H9 (cell line): ENCODE data around the gene KIF9. TPM values are rescaled to one million over a fixed set of nuclear protein-coding genes. Genes with fewer than 3 reads are reported as not detected.

Experiments used
- DNase-seq: peaks from one replicate; pipeline ENCODE4 v3.0.0-alpha.2; 2017
- H2AFZ ChIP-seq: one replicate; pipeline ENCODE4 v1.6.1; 2013; ENCODE audit warnings: mild to moderate bottlenecking, low read length, control low read depth, moderate library complexity
- H2AK5ac ChIP-seq: 2 replicates; pipeline ENCODE4 v1.6.1; 2013; ENCODE audit warnings: low read length, control low read depth, mixed read lengths; ENCODE audit not compliant: insufficient read length
- H2BK120ac ChIP-seq: one replicate; pipeline ENCODE4 v1.6.1; 2013; ENCODE audit warnings: low read depth, mild to moderate bottlenecking, low read length, control low read depth, inconsistent platforms; ENCODE audit not compliant: poor library complexity, severe bottlenecking
- H2BK12ac ChIP-seq: 2 replicates; pipeline ENCODE4 v1.6.1; 2013; ENCODE audit warnings: low read length, control low read depth, mixed read lengths, low read depth; ENCODE audit not compliant: insufficient read length
- H2BK15ac ChIP-seq: 2 replicates; pipeline ENCODE4 v1.6.1; 2013; ENCODE audit warnings: low read depth, low read length, control low read depth
- H2BK20ac ChIP-seq: one replicate; pipeline ENCODE4 v1.6.1; 2013; ENCODE audit warnings: low read depth, mild to moderate bottlenecking, low read length, control low read depth, inconsistent platforms; ENCODE audit not compliant: poor library complexity, severe bottlenecking
- H2BK5ac ChIP-seq: 2 replicates; pipeline ENCODE4 v1.6.1; 2013; ENCODE audit warnings: low read length, control low read depth, mixed read lengths; ENCODE audit not compliant: insufficient read length
- H3K14ac ChIP-seq: 2 replicates; pipeline ENCODE4 v1.6.1; 2013; ENCODE audit warnings: low read length, control low read depth; ENCODE audit not compliant: insufficient read depth
- H3K18ac ChIP-seq: 2 replicates; pipeline ENCODE4 v1.6.1; 2013; ENCODE audit warnings: low read depth, mild to moderate bottlenecking, mixed read lengths, low read length, control low read depth; ENCODE audit not compliant: insufficient read length
- H3K23ac ChIP-seq: 2 replicates; pipeline ENCODE4 v1.6.1; 2013; ENCODE audit warnings: low read length, control low read depth, mixed read lengths, low read depth; ENCODE audit not compliant: insufficient read length
- H3K23me2 ChIP-seq: 2 replicates; pipeline ENCODE4 v1.6.1; 2013; ENCODE audit warnings: low read depth, mild to moderate bottlenecking, mixed read lengths, low read length, control low read depth; ENCODE audit not compliant: insufficient read length, poor library complexity, severe bottlenecking
- H3K27ac ChIP-seq: 2 replicates; pipeline ENCODE4 v1.5.1; 2013; ENCODE audit warnings: low read length, control low read depth, mixed read lengths, low read depth; ENCODE audit not compliant: insufficient read length
- H3K27me3 ChIP-seq: 2 replicates; pipeline ENCODE4 v1.6.1; 2013; ENCODE audit warnings: low read length, control low read depth, inconsistent platforms; ENCODE audit not compliant: insufficient read depth
- H3K4ac ChIP-seq: 2 replicates; pipeline ENCODE4 v1.6.1; 2013; ENCODE audit warnings: low read depth, mild to moderate bottlenecking, control low read depth, inconsistent platforms, low read length, moderate library complexity
- H3K4me1 ChIP-seq: 2 replicates; pipeline ENCODE4 v1.6.1; 2013; ENCODE audit warnings: low read length, control low read depth, inconsistent platforms; ENCODE audit not compliant: insufficient read depth
- H3K4me2 ChIP-seq: 2 replicates; pipeline ENCODE4 v1.6.1; 2013; ENCODE audit warnings: low read length, control low read depth, mixed read lengths; ENCODE audit not compliant: insufficient read length, insufficient read depth
- H3K56ac ChIP-seq: 2 replicates; pipeline ENCODE4 v1.6.1; 2013; ENCODE audit warnings: low read depth, mild to moderate bottlenecking, mixed read lengths, low read length, control low read depth; ENCODE audit not compliant: insufficient read length
- H3K79me1 ChIP-seq: 2 replicates; pipeline ENCODE4 v1.6.1; 2013; ENCODE audit warnings: low read depth, mild to moderate bottlenecking, moderate library complexity, low read length, control low read depth, inconsistent platforms; ENCODE audit not compliant: insufficient read depth, poor library complexity, severe bottlenecking
- H3K79me2 ChIP-seq: 2 replicates; pipeline ENCODE4 v1.6.1; 2013; ENCODE audit warnings: low read length, control low read depth, inconsistent platforms; ENCODE audit not compliant: insufficient read depth
- H3K9ac ChIP-seq: 2 replicates; pipeline ENCODE4 v1.6.1; 2013; ENCODE audit warnings: low read length, control low read depth, mixed read lengths; ENCODE audit not compliant: insufficient read length; ENCODE audit errors: extremely low read depth
- H3K9me3 ChIP-seq: one replicate; pipeline ENCODE4 v1.6.1; 2013; ENCODE audit warnings: low read depth, low read length, inconsistent platforms; ENCODE audit not compliant: control insufficient read depth
- H3T11ph ChIP-seq: one replicate; pipeline ENCODE4 v1.6.1; 2013; ENCODE audit warnings: mild to moderate bottlenecking, low read length, control low read depth, inconsistent platforms
- H4K20me1 ChIP-seq: one replicate; pipeline ENCODE4 v1.6.1; 2013; ENCODE audit not compliant: control insufficient read depth, insufficient read length, insufficient read depth
- H4K5ac ChIP-seq: 2 replicates; pipeline ENCODE4 v1.6.1; 2013; ENCODE audit warnings: low read depth, mild to moderate bottlenecking, mixed read lengths, low read length, control low read depth; ENCODE audit not compliant: insufficient read length
- H4K8ac ChIP-seq: replicated peaks from 2 replicates; pipeline ENCODE4 v1.6.1; 2013; ENCODE audit warnings: low read length, control low read depth, mixed read lengths, low read depth; ENCODE audit not compliant: insufficient read length
- H4K91ac ChIP-seq: 2 replicates; pipeline ENCODE4 v1.6.1; 2013; ENCODE audit warnings: low read depth, mild to moderate bottlenecking, moderate library complexity, mixed read lengths, low read length, control low read depth; ENCODE audit not compliant: insufficient read length
- H3K27ac Mint-ChIP-seq, 3 experiments: 2 replicates in 2 of 3; 3 replicates in 1 of 3; pipeline ENCODE4 v1.8.0; 2020 to 2021; ENCODE audit warnings: mixed read lengths in 3 of 3, mild to moderate bottlenecking in 1 of 3, moderate library complexity in 1 of 3
- H3K27me3 Mint-ChIP-seq: 2 replicates; pipeline ENCODE4 v1.8.0; 2021; ENCODE audit warnings: low read depth, mild to moderate bottlenecking, moderate library complexity, mixed read lengths
- H3K36me3 Mint-ChIP-seq, 3 experiments: 2 replicates in 2 of 3; 3 replicates in 1 of 3; pipeline ENCODE4 v1.8.0; 2020 to 2021; ENCODE audit warnings: low read depth in 3 of 3, mixed read lengths in 3 of 3; ENCODE audit not compliant: insufficient read depth in 1 of 3
- H3K4me1 Mint-ChIP-seq, 2 experiments: 2 replicates each; pipeline ENCODE4 v1.8.0; 2020; ENCODE audit warnings: mixed read lengths in 2 of 2
- H3K4me3 Mint-ChIP-seq, 2 experiments: 2 replicates in 1 of 2; 3 replicates in 1 of 2; pipeline ENCODE4 v1.8.0; 2020 to 2021; ENCODE audit warnings: mild to moderate bottlenecking in 2 of 2, mixed read lengths in 2 of 2, moderate library complexity in 1 of 2
- H3K9me3 Mint-ChIP-seq, 2 experiments: 2 replicates in 1 of 2; 3 replicates in 1 of 2; pipeline ENCODE4 v1.8.0; 2020; ENCODE audit warnings: mild to moderate bottlenecking in 2 of 2, mixed read lengths in 2 of 2, moderate library complexity in 1 of 2
- WGBS: extraction: QIAGEN DNeasy Blood & Tissue Kit; methylation state at CpG from one replicate; pipeline ENCODE4 v1.1.7; 2013; ENCODE audit warnings: missing lambda C conversion rate, low lambda C conversion rate, mixed read lengths; ENCODE audit not compliant: insufficient read length; ENCODE audit errors: extremely low coverage; 5-methylcytosine and 5-hydroxymethylcytosine counted together
- total RNA-seq: library from RNA; stranded (reverse); gene quantifications from 2 replicates; pipeline ENCODE4 v1.2.1, GENCODE V29; 2021
- TF ChIP-seq, protein P1 (sequence below): fragments of 200-600 bp; sonication (generic); conservative IDR thresholded peaks from 3 replicates; pipeline ENCODE4 v1.8.0; 2021; ENCODE audit warnings: antibody characterized with exemption, mild to moderate bottlenecking

The KIF9 gene
- total RNA-seq, 1 experiment from 2014 or later: 8.4 TPM

DNA sequence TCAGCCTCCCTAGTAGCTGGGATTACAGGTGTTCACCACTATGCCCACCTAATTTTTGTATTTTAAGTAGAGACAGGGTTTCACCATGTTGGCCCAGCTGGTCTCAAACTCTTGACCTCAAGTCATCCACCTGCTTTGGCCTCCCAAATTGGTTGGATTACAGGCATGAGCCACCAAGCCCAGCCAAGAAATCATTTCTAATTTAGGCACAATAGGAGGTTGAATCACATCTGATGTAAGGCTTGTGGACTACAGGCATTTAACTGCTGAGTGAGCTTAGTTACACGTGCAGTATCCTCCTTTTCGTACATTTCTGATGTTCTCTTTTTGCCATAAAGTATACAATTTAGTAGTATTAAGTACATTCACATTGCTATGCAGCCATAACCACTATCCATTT is 87.6 kb downstream of the KIF9 start:
- no peaks in the 10 kb centered on the region for H4K20me1 ChIP-seq
- no peaks in the 10 kb centered on the region; the same call in 1 of the 2 replicates for H3K27me3 Mint-ChIP-seq
- no peaks in the 10 kb centered on the region for H3K79me1 ChIP-seq
- TF ChIP-seq, protein P1, sequence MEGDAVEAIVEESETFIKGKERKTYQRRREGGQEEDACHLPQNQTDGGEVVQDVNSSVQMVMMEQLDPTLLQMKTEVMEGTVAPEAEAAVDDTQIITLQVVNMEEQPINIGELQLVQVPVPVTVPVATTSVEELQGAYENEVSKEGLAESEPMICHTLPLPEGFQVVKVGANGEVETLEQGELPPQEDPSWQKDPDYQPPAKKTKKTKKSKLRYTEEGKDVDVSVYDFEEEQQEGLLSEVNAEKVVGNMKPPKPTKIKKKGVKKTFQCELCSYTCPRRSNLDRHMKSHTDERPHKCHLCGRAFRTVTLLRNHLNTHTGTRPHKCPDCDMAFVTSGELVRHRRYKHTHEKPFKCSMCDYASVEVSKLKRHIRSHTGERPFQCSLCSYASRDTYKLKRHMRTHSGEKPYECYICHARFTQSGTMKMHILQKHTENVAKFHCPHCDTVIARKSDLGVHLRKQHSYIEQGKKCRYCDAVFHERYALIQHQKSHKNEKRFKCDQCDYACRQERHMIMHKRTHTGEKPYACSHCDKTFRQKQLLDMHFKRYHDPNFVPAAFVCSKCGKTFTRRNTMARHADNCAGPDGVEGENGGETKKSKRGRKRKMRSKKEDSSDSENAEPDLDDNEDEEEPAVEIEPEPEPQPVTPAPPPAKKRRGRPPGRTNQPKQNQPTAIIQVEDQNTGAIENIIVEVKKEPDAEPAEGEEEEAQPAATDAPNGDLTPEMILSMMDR: no peak
- H2AFZ ChIP-seq: no peak overlapping the region
- no peaks in the 10 kb centered on the region for H3K9me3 ChIP-seq
- H2BK20ac ChIP-seq: no peak overlapping the region
- H3K36me3 Mint-ChIP-seq: peaks cover 2 to 9% (median 4%) of the 10 kb centered on the region in 3 experiments; a peak in 5 of 7 replicates
- H3K4me3 Mint-ChIP-seq: no peak overlapping the region
- H2BK15ac ChIP-seq: no peak overlapping the region
- H2BK120ac ChIP-seq: no peak overlapping the region
- H3K4me2 ChIP-seq: no peak overlapping the region
- H3T11ph ChIP-seq: no peak overlapping the region
- no peak overlapping the region for H2AK5ac ChIP-seq
- H2BK5ac ChIP-seq: no peak overlapping the region
- no peak overlapping the region for H4K91ac ChIP-seq
- no peak overlapping the region for H3K27ac ChIP-seq
- H3K9me3 Mint-ChIP-seq: no peaks in the 10 kb centered on the region
- no peak overlapping the region for H4K5ac ChIP-seq
- H3K9ac ChIP-seq: no peak overlapping the region
- no peak overlapping the region for H2BK12ac ChIP-seq
- no peaks in the 10 kb centered on the region for H3K4me1 Mint-ChIP-seq
- no peak overlapping the region for H3K18ac ChIP-seq
- no peak overlapping the region for H3K56ac ChIP-seq
- H3K4ac ChIP-seq: no peak overlapping the region
- no peak overlapping the region for H3K14ac ChIP-seq
- no peaks in the 10 kb centered on the region for H3K79me2 ChIP-seq
- no peak overlapping the region for H3K27ac Mint-ChIP-seq
- no peak overlapping the region for H4K8ac ChIP-seq
- WGBS: no CpG with 5 or more reads among the region's 2 CpGs
- H3K27me3 ChIP-seq: no peaks in the 10 kb centered on the region
- no peaks in the 10 kb centered on the region for H3K23me2 ChIP-seq
- no peaks in the 10 kb centered on the region for H3K4me1 ChIP-seq
- no peak for DNase-seq
- no peak overlapping the region for H3K23ac ChIP-seq
